AG09319 (cell line): ENCODE measurements around the gene ZC3H7A.

Experiments used
- DNase-seq: peaks from one replicate; pipeline ENCODE4 v3.0.0-alpha.2; 2010; ENCODE audit warnings: low read depth; ENCODE audit errors: extremely low read depth
- CTCF ChIP-seq: IDR thresholded peaks from 2 replicates; pipeline ENCODE4 v1.5.1; 2011; ENCODE audit warnings: low read depth, mild to moderate bottlenecking, inconsistent platforms, low read length, moderate library complexity

ZC3H7A gene

GRCh38 chr16:11738742-11739544 is 58.1 kb downstream of the ZC3H7A start:
- no peak for TF ChIP-seq CTCF
- no peak for DNase-seq

GRCh38 chr16:11737713-11738112 is 59.3 kb downstream of the ZC3H7A start:
- no peak for TF ChIP-seq CTCF
- DNase-seq = no peak

- TF ChIP-seq CTCF = no peak
- DNase-seq = no peak
Measured at GRCh38 chr16:11736903-11737302, 60.2 kb downstream of the ZC3H7A start.

GRCh38 chr16:11735787-11736186 is 61.3 kb downstream of the ZC3H7A start:
- TF ChIP-seq CTCF = no peak
- DNase-seq = no peak

- TF ChIP-seq CTCF = no peak
- DNase-seq = no peak
Measured at GRCh38 chr16:11734653-11735043, 62.4 kb downstream of the ZC3H7A start.

GRCh38 chr16:11734025-11734652 is 62.9 kb downstream of the ZC3H7A start:
- TF ChIP-seq CTCF = no peak
- DNase-seq = no peak

- no peak for DNase-seq
- TF ChIP-seq CTCF = no peak
Measured at GRCh38 chr16:11731222-11731621, 65.8 kb downstream of the ZC3H7A start.
